ENCODE measurements around the gene SRRM3.
"Not testable (repeated sequence)": the region's sequence is repeated elsewhere in the genome, so short reads cannot be mapped to it uniquely, and the experiment has no call there.

Gene SRRM3

GRCh38 chr7:76262683-76263402, 61.1 kb downstream of the SRRM3 start:
- H4K20me1 ChIP-seq: no peaks in the 10 kb centered on the region
- no peak overlapping the region for H3K27ac ChIP-seq
- H3K4me1 ChIP-seq: peaks cover 44% of the 10 kb centered on the region
- no peak overlapping the region for H3K9ac ChIP-seq
- no peak for TF ChIP-seq Cebpa-rat (IDR thresholded peaks at IDR 0.05)
- no peaks in the 10 kb centered on the region for H3K36me3 ChIP-seq
- 0 out of 2 replicates have a peak overlapping the region, but pooled peaks have one; percentile 9 for H3K4me2 ChIP-seq
- H3K4me3 ChIP-seq: no peak overlapping the region
- H3K27me3 ChIP-seq: peaks cover 19% of the 10 kb centered on the region
- H3K9me3 ChIP-seq: no peaks in the 10 kb centered on the region

GRCh38 chr7:76265299-76265698, 63.6 kb downstream of the SRRM3 start:
- Histone ChIP-seq H3K27ac (no peak overlapping the region), H3K36me3 (no peaks in the 10 kb centered on the region)

GRCh38 chr7:76267107-76267893, 65.6 kb downstream of the SRRM3 start:
- no peak for TF ChIP-seq Cebpa-rat (IDR thresholded peaks at IDR 0.05)
- no peaks in the 10 kb centered on the region for H3K9me3 ChIP-seq
- peaks cover 23% of the 10 kb centered on the region; the same call in 1 of the 2 replicates for H3K27me3 ChIP-seq
- peak overlapping the region; percentile 54 for H3K27ac ChIP-seq
- peaks cover 28% of the 10 kb centered on the region for H3K4me1 ChIP-seq
- H3K4me3 ChIP-seq: peak overlapping the region; percentile 67
- H3K4me2 ChIP-seq: peak overlapping the region; percentile 94
- no peaks in the 10 kb centered on the region for H3K36me3 ChIP-seq
- no peaks in the 10 kb centered on the region for H4K20me1 ChIP-seq
- peak overlapping the region; percentile 62 for H3K9ac ChIP-seq

More at GRCh38 chr7:76265299-76265698, 63.6 kb downstream of the SRRM3 start:
- Histone ChIP-seq H3K4me2 (no peak overlapping the region), H3K9me3 (no peaks in the 10 kb centered on the region), H3K4me1 (peaks cover 47% of the 10 kb centered on the region), H3K4me3 (no peak overlapping the region), H4K20me1 (no peaks in the 10 kb centered on the region), H3K27me3 (peaks cover 14% of the 10 kb centered on the region; the same call in 1 of the 2 replicates), H3K9ac (no peak overlapping the region)
- no peak for TF ChIP-seq Cebpa-rat (IDR thresholded peaks at IDR 0.05)

DNA sequence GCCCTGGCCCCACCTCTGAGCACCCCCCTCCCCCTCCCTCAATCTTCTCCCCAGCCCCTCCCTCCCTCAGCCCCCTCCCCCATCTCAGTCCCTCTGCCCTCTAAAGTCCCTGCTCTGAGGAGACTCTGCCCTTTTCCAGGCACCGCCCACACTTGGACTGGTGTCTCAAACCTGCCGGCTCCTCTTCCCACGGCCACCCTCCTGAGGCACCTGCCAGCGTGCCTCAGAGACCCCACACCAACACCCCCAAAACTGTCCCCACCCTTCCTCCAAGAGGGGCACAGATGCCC, 66.1 kb downstream of the SRRM3 start:
- no peak overlapping the region for H3K4me3 ChIP-seq
- H3K27ac ChIP-seq: no peak overlapping the region
- H4K20me1 ChIP-seq: no peaks in the 10 kb centered on the region
- H3K9ac ChIP-seq: no peak overlapping the region
- peaks cover 29% of the 10 kb centered on the region; the same call in 1 of the 2 replicates for H3K27me3 ChIP-seq
- peaks cover 31% of the 10 kb centered on the region for H3K4me1 ChIP-seq
- H3K9me3 ChIP-seq: no peaks in the 10 kb centered on the region
- no peaks in the 10 kb centered on the region for H3K36me3 ChIP-seq
- H3K4me2 ChIP-seq: peak overlapping the region; percentile 94
- TF ChIP-seq Cebpa-rat (IDR thresholded peaks at IDR 0.05): no peak

- Histone ChIP-seq H3K9me3 (no peaks in the 10 kb centered on the region), H3K27me3 (peaks cover 34% of the 10 kb centered on the region; the same call in 1 of the 2 replicates), H3K9ac (no peak overlapping the region), H3K4me2 (peak overlapping the region; percentile 39), H3K27ac (no peak overlapping the region), H3K4me1 (peaks cover 31% of the 10 kb centered on the region), H3K36me3 (no peaks in the 10 kb centered on the region), H4K20me1 (no peaks in the 10 kb centered on the region), H3K4me3 (no peak overlapping the region)
- no peak for TF ChIP-seq Cebpa-rat (IDR thresholded peaks at IDR 0.05)
Measured at GRCh38 chr7:76268376-76268775, 66.7 kb downstream of the SRRM3 start.

- H3K36me3 ChIP-seq: no peaks in the 10 kb centered on the region
- peaks cover 34% of the 10 kb centered on the region for H3K4me1 ChIP-seq
- H3K4me3 ChIP-seq: no peak overlapping the region
- H3K4me2 ChIP-seq: no peak overlapping the region
- peaks cover 47% of the 10 kb centered on the region; the same call in 1 of the 2 replicates for H3K27me3 ChIP-seq
- H3K9ac ChIP-seq: no peak overlapping the region
- no peak overlapping the region for H3K27ac ChIP-seq
- H3K9me3 ChIP-seq: no peaks in the 10 kb centered on the region
- no peak for TF ChIP-seq Cebpa-rat (IDR thresholded peaks at IDR 0.05)
- no peaks in the 10 kb centered on the region for H4K20me1 ChIP-seq
Measured at GRCh38 chr7:76269895-76270294, 68.2 kb downstream of the SRRM3 start.

- H3K27ac ChIP-seq: not testable (repeated sequence)
- 0 out of 2 replicates have a peak, but pooled peaks have one; percentile 14 for TF ChIP-seq Cebpa-rat (IDR thresholded peaks at IDR 0.05)
Measured at GRCh38 chr7:76271384-76271783, 69.7 kb downstream of the SRRM3 start.

DNA sequence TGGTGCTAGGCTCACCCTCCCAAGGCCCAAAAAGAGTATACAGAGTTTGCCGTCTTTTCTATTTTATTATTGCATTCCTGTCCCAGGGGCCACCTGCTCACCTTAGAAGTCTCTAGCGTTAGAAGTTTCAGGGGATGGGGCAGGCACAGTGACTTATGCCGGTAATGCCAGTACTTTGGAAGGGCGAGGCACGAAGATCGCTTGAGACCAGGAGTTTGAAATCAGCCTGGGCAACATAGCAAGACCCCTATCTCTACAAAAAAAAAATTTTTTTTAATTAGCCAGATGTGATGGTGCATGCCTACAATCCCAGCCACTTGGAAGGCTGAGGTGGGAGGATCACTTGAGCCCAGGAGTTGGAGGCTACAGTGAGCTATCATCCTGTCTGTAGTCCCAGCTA, 70.4 kb downstream of the SRRM3 start:
- H3K27ac ChIP-seq: no peak overlapping the region
- H3K4me1 ChIP-seq: peaks cover 27% of the 10 kb centered on the region
- TF ChIP-seq Cebpa-rat (IDR thresholded peaks at IDR 0.05): no peak
- no peaks in the 10 kb centered on the region for H4K20me1 ChIP-seq
- no peaks in the 10 kb centered on the region for H3K9me3 ChIP-seq
- H3K27me3 ChIP-seq: peaks cover 45% of the 10 kb centered on the region; the same call in 1 of the 2 replicates
- no peaks in the 10 kb centered on the region for H3K36me3 ChIP-seq
- no peak overlapping the region for H3K4me3 ChIP-seq
- H3K9ac ChIP-seq: no peak overlapping the region
- no peak overlapping the region for H3K4me2 ChIP-seq

More at GRCh38 chr7:76271384-76271783, 69.7 kb downstream of the SRRM3 start:
- H3K9me3 ChIP-seq, H4K20me1 ChIP-seq, H3K9ac ChIP-seq, H3K36me3 ChIP-seq, H3K4me2 ChIP-seq, H3K4me3 ChIP-seq: not testable (repeated sequence)
- Histone ChIP-seq H3K27me3 (peaks cover 47% of the 10 kb centered on the region; the same call in 1 of the 2 replicates), H3K4me1 (peaks cover 34% of the 10 kb centered on the region)

GRCh38 chr7:76272851-76273497, 71.3 kb downstream of the SRRM3 start:
- no peaks in the 10 kb centered on the region for H3K36me3 ChIP-seq
- no peaks in the 10 kb centered on the region for H3K9me3 ChIP-seq
- H3K4me2 ChIP-seq: peak overlapping the region; percentile 56
- H3K27ac ChIP-seq: peak overlapping the region; percentile 16; the same call in 1 of the 2 replicates
- no peaks in the 10 kb centered on the region for H4K20me1 ChIP-seq
- H3K27me3 ChIP-seq: peaks cover 48% of the 10 kb centered on the region
- H3K9ac ChIP-seq: peak overlapping the region; percentile 27; the same call in 1 of the 2 replicates
- no peak overlapping the region for H3K4me3 ChIP-seq
- H3K4me1 ChIP-seq: peaks cover 22% of the 10 kb centered on the region
- no peak for TF ChIP-seq Cebpa-rat (IDR thresholded peaks at IDR 0.05)

Measured in BLaER1 (cell line).